ENCODE results near the gene ZNF334. TPM values are rescaled to one million over a fixed set of nuclear protein-coding genes. Genes with fewer than 3 reads are reported as not detected.

ZNF334 gene
- polyA plus RNA-seq, 1 donor (not counting 4 experiments of a cell fraction or from before 2014, with no cell fraction given), result 1.3 TPM

- no peaks in the 10 kb centered on the region for H3K79me2 ChIP-seq (ENCODE audit: control insufficient read depth, insufficient read depth, low read length)
- no peak for FAIRE-seq
- no peaks in the 10 kb centered on the region for H3K9me1 ChIP-seq (ENCODE audit: control insufficient read depth, extremely low read depth, insufficient read depth, low read length)
- no peaks in the 10 kb centered on the region for H4K20me1 ChIP-seq (ENCODE audit: control insufficient read depth, extremely low read depth, insufficient read depth, low read length)
- H3K27ac ChIP-seq (ENCODE audit: control insufficient read depth, insufficient read depth, low read length), result no peak overlapping the region
- H3K4me3 ChIP-seq (ENCODE audit: control insufficient read depth in 2 of 3, extremely low read depth in 1 of 3, insufficient read depth in 2 of 3, low read depth in 1 of 3, low read length in 3 of 3), result no peak overlapping the region
- H2AFZ ChIP-seq (ENCODE audit: control insufficient read depth, low read length), result no peak overlapping the region
- dilution Hi-C loops (cut with MboI; ENCODE audit: extremely low pct_ligation_motif_present, low sequenced_read_pairs), result no loop called here
- no peaks in the 10 kb centered on the region for H3K36me3 ChIP-seq (ENCODE audit: control insufficient read depth in 2 of 2, extremely low read depth in 1 of 2, insufficient read depth in 2 of 2, low read length in 2 of 2)
- H3K27me3 ChIP-seq (ENCODE audit: control insufficient read depth, extremely low read depth, insufficient read depth, low read length), result no peaks in the 10 kb centered on the region
- no peak overlapping the region for H3K9ac ChIP-seq (ENCODE audit: control insufficient read depth, extremely low read depth, insufficient read depth, low read length)
- no peaks in the 10 kb centered on the region for H3K9me3 ChIP-seq (ENCODE audit: control insufficient read depth, low read depth, low read length)
- DNase-seq (ENCODE audit: low read depth, low spot score), result no peak
- no peaks in the 10 kb centered on the region for H3K4me1 ChIP-seq (ENCODE audit: control insufficient read depth, extremely low read depth, insufficient read depth, low read length)
- H3K4me2 ChIP-seq (ENCODE audit: control insufficient read depth, extremely low read depth, insufficient read depth, low read depth, low read length), result no peak overlapping the region
- no peak for TF ChIP-seq EZH2 (IDR thresholded peaks at IDR 0.05; ENCODE audit: low read length)
- no peak for TF ChIP-seq CTCF (optimal IDR thresholded peaks at IDR 0.05 in 1 of 3, IDR thresholded peaks at IDR 0.05 in 1 of 3, conservative IDR thresholded peaks at IDR 0.05 in 1 of 3; ENCODE audit: extremely low read depth in 1 of 3, insufficient read depth in 2 of 3, low read length in 3 of 3)
Measured at GRCh38 chr20:46523108-46523507, 9.7 kb upstream of the ZNF334 start.

- FAIRE-seq (peak; percentile 75), DNase-seq (ENCODE audit: low read depth, low spot score) (peak; percentile 21)
- no peak overlapping the region for H3K27ac ChIP-seq (ENCODE audit: control insufficient read depth, insufficient read depth, low read length)
Measured at GRCh38 chr20:46520976-46521579, 7.7 kb upstream of the ZNF334 start.

More at GRCh38 chr20:46520976-46521579, 7.7 kb upstream of the ZNF334 start:
- Histone ChIP-seq H3K9me1 (ENCODE audit: control insufficient read depth, extremely low read depth, insufficient read depth, low read length) (no peaks in the 10 kb centered on the region), H3K79me2 (ENCODE audit: control insufficient read depth, insufficient read depth, low read length) (no peaks in the 10 kb centered on the region), H3K9ac (ENCODE audit: control insufficient read depth, extremely low read depth, insufficient read depth, low read length) (no peak overlapping the region), H3K27me3 (ENCODE audit: control insufficient read depth, extremely low read depth, insufficient read depth, low read length) (no peaks in the 10 kb centered on the region), H3K4me2 (ENCODE audit: control insufficient read depth, extremely low read depth, insufficient read depth, low read depth, low read length) (no peak overlapping the region), H4K20me1 (ENCODE audit: control insufficient read depth, extremely low read depth, insufficient read depth, low read length) (no peaks in the 10 kb centered on the region), H3K36me3 (ENCODE audit: control insufficient read depth in 2 of 2, extremely low read depth in 1 of 2, insufficient read depth in 2 of 2, low read length in 2 of 2) (no peaks in the 10 kb centered on the region), H3K4me3 (ENCODE audit: control insufficient read depth in 2 of 3, extremely low read depth in 1 of 3, insufficient read depth in 2 of 3, low read depth in 1 of 3, low read length in 3 of 3) (no peak overlapping the region), H2AFZ (ENCODE audit: control insufficient read depth, low read length) (no peak overlapping the region), H3K9me3 (ENCODE audit: control insufficient read depth, low read depth, low read length) (no peaks in the 10 kb centered on the region), H3K4me1 (ENCODE audit: control insufficient read depth, extremely low read depth, insufficient read depth, low read length) (no peaks in the 10 kb centered on the region)
- TF ChIP-seq EZH2 (IDR thresholded peaks at IDR 0.05; ENCODE audit: low read length) (no peak), CTCF (optimal IDR thresholded peaks at IDR 0.05 in 1 of 3, IDR thresholded peaks at IDR 0.05 in 1 of 3, conservative IDR thresholded peaks at IDR 0.05 in 1 of 3; ENCODE audit: extremely low read depth in 1 of 3, insufficient read depth in 2 of 3, low read length in 3 of 3) (peak; percentile 72 to 96 (median 95))
- dilution Hi-C loops (cut with MboI; ENCODE audit: extremely low pct_ligation_motif_present, low sequenced_read_pairs), result no loop called here
